ENCODE data around the gene CCDC175.

The CCDC175 gene

DNA sequence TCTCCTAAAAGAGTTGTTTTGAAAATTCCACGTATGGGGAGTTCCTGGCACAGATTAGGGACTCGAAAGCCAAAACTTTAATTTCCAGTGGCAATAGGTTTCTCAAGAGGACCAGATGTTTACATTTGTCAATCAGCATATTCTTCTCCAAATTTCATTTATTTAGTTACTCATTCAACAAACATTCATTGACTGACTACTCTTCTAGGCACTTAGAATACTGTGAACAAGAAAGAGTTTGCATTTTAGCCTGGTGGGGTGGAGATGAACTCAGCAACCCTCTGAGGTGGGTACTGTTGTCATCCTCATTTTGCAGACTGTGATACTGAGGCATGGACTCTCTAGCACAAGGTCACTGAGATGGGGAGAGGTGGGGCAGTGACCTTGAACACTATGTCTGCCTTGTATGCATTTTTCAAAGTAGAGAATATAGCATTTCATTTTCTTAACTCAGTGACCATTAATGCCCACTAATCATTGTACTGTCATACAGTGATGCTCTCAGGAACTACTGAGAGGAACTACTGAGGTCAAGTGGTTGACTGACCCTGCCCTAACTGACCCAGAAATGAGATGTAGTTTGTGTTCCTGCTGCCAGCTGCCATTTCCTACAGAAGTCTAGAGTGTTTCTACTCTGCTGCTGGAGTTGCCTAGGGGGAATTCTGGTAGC is 94.6 kb downstream of the CCDC175 start:
- TF ChIP-seq, protein P1, sequence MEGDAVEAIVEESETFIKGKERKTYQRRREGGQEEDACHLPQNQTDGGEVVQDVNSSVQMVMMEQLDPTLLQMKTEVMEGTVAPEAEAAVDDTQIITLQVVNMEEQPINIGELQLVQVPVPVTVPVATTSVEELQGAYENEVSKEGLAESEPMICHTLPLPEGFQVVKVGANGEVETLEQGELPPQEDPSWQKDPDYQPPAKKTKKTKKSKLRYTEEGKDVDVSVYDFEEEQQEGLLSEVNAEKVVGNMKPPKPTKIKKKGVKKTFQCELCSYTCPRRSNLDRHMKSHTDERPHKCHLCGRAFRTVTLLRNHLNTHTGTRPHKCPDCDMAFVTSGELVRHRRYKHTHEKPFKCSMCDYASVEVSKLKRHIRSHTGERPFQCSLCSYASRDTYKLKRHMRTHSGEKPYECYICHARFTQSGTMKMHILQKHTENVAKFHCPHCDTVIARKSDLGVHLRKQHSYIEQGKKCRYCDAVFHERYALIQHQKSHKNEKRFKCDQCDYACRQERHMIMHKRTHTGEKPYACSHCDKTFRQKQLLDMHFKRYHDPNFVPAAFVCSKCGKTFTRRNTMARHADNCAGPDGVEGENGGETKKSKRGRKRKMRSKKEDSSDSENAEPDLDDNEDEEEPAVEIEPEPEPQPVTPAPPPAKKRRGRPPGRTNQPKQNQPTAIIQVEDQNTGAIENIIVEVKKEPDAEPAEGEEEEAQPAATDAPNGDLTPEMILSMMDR (IDR thresholded peaks at IDR 0.05), result no peak

GRCh38 chr14:59481407-59481806 is 95.2 kb downstream of the CCDC175 start:
- TF ChIP-seq, protein P1 (IDR thresholded peaks at IDR 0.05), result no peak

- TF ChIP-seq, protein P1 (IDR thresholded peaks at IDR 0.05), result no peak
Measured at GRCh38 chr14:59480166-59480565, 96.4 kb downstream of the CCDC175 start.

DNA sequence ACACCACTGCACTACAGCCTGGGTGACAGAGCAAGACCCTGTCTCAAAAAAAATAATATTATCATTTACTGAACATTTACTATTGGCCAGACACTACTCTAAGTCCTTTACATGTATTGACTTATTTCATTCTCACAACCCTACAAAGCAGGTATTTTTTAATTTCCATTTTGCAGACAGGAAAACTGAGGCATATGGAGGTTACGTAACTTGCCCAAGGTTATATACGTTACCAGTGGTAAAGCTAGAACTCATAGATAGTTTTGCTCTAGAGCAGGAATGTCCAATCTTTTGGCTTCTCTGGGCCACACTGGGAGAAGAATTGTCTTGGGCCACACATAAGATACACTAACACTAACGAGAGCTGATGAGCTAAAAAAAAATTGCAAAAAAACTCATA is 98.1 kb downstream of the CCDC175 start:
- TF ChIP-seq, protein P1 (IDR thresholded peaks at IDR 0.05), result no peak

DNA sequence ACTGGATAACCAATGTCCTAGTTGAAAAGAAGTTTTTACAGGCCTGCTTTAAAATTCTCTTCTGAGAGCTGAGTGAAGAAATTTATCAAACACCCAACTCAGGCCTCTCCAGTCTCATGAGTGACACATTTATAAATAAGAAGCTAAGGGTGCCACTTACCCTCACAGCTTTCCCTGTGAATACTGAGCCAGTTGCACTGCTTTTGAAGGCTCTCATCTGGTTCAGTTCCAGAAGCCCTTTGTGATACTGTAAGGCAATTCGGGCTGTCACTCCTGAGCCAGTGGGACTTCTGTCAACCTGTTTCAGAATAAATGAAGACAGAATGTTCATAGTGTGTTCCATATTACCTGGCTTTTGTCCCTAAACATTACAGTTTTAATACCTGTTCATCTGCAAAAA is 100.9 kb downstream of the CCDC175 start:
- TF ChIP-seq, protein P1 (IDR thresholded peaks at IDR 0.05), result no peak

DNA sequence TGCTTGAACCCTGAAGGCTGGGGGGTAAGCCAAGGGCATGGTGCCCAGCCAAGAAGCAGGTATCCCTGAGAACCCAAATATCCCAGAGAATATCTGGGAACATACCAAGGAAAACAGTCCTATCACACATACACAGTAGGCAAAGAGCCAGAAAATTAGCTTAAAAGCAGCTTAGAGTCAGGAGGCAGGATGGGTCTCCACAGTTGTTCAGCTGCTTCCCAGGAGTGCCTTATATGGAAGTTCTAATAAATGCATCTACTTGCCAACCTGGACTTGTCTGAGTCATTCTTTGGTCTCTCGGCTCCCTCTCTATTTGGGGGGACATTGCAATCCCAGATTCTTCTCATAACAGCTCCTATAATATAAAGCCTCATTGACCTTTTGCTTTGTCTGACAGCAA is 102.4 kb downstream of the CCDC175 start:
- TF ChIP-seq, protein P1 (IDR thresholded peaks at IDR 0.05), result no peak

GRCh38 chr14:59465316-59466135 is 111.1 kb downstream of the CCDC175 start, which contains the start of gene GPR135:
Gene GPR135, minus strand, starts transcription at chr14:59465380. Its CDS starts 154 bp downstream, at chr14:59465226.
- TF ChIP-seq, protein P1 (IDR thresholded peaks at IDR 0.05), result no peak
